Esophagus muscularis mucosa (tissue), 4 donors: ENCODE data around the gene AGK. TPM values are rescaled to one million over a fixed set of nuclear protein-coding genes. Genes with fewer than 3 reads are reported as not detected.

ENCODE experiments used
- DNase-seq: peaks from one replicate; pipeline ENCODE4 v3.0.0-alpha.2; 2017; ENCODE audit errors: extremely low spot score
- H3K27ac ChIP-seq, 4 donors: fragments of 200-600 bp; sonication (generic); replicated peaks in 1 of 4; 1 replicate in 3 of 4; 2 replicates in 1 of 4; pipeline ENCODE4 v1.5.1; 2016 to 2019; ENCODE audit warnings: mild to moderate bottlenecking in 1 of 4
- H3K27me3 ChIP-seq, 4 donors: fragments of 200-600 bp; sonication (generic); one replicate each; pipeline versions ENCODE4 v1.5.1 to v1.6.0; 2016 to 2019
- H3K36me3 ChIP-seq, 4 donors: fragments of 200-600 bp; sonication (generic); one replicate each; pipeline ENCODE4 v1.5.1; 2016 to 2019
- H3K4me1 ChIP-seq, 4 donors: fragments of 200-600 bp; sonication (generic); one replicate each; pipeline ENCODE4 v1.5.1; 2016 to 2019
- H3K4me3 ChIP-seq, 4 donors: fragments of 200-600 bp; sonication (generic); 1 replicate in 2 of 4; 2 replicates in 2 of 4; pipeline ENCODE4 v1.5.1; 2016 to 2019; ENCODE audit warnings: mild to moderate bottlenecking in 4 of 4, moderate library complexity in 1 of 4
- H3K9me3 ChIP-seq, 4 donors: fragments of 200-600 bp; sonication (generic); 1 replicate in 3 of 4; 2 replicates in 1 of 4; pipeline ENCODE4 v1.5.1; 2016 to 2019
- EP300 ChIP-seq: sonication (generic); formaldehyde crosslinking; IDR thresholded peaks from one replicate; pipeline ENCODE4 v1.6.1; 2017; ENCODE audit warnings: antibody characterized with exemption
- POLR2A ChIP-seq: fragments of 450-650 bp; IDR thresholded peaks from one replicate; pipeline ENCODE4 v1.6.1; 2017; ENCODE audit warnings: antibody characterized with exemption, moderate library complexity, mild to moderate bottlenecking, low read depth
- POLR2AphosphoS5 ChIP-seq, 2 donors: sonication (generic); formaldehyde crosslinking; IDR thresholded peaks; one replicate each; pipeline ENCODE4 v1.6.1; 2017; ENCODE audit warnings: antibody characterized with exemption in 2 of 2
- WGBS: methylation state at CpG from one replicate; pipeline ENCODE4 v1.1.5; 2018; 5-methylcytosine and 5-hydroxymethylcytosine counted together
- intact Hi-C: fragments of 100-400 bp; cut with DNase I; formaldehyde crosslinking; loops from one replicate; pipeline ENCODE4 v1.15.1; 2023
- total RNA-seq, 4 donors: library from RNA; depleted of rRNA; stranded (reverse); fragments of >200 nt; gene quantifications; one replicate each; pipeline versions ENCODE4 v1.1.0 to v1.2.1, GENCODE V29; 2016
- TF ChIP-seq, protein P1 (sequence below), 3 experiments: fragments of 200-600 bp in 2 of 3; fragments of 450-650 bp in 1 of 3; sonication (generic) in 2 of 3; IDR thresholded peaks; one replicate each; pipeline ENCODE4 v1.5.1; 2017 to 2019; ENCODE audit warnings: antibody characterized with exemption in 3 of 3, mild to moderate bottlenecking in 2 of 3, moderate library complexity in 1 of 3

The AGK gene
- total RNA-seq, 4 donors from 2014 or later = 17.9 to 23.4 (median 19.2) TPM

- no peak for DNase-seq
- Histone ChIP-seq H3K4me1 (peaks cover 28 to 66% (median 55%) of the 10 kb centered on the region in 4 donors), H3K4me3 (no peak overlapping the region), H3K27me3 (no peaks in the 10 kb centered on the region), H3K27ac (no peak overlapping the region), H3K9me3 (no peaks in the 10 kb centered on the region), H3K36me3 (no peaks in the 10 kb centered on the region)
- intact Hi-C loops = no loop called here
- no peak for TF ChIP-seq POLR2AphosphoS5 (IDR thresholded peaks at IDR 0.05)
- TF ChIP-seq, protein P1, sequence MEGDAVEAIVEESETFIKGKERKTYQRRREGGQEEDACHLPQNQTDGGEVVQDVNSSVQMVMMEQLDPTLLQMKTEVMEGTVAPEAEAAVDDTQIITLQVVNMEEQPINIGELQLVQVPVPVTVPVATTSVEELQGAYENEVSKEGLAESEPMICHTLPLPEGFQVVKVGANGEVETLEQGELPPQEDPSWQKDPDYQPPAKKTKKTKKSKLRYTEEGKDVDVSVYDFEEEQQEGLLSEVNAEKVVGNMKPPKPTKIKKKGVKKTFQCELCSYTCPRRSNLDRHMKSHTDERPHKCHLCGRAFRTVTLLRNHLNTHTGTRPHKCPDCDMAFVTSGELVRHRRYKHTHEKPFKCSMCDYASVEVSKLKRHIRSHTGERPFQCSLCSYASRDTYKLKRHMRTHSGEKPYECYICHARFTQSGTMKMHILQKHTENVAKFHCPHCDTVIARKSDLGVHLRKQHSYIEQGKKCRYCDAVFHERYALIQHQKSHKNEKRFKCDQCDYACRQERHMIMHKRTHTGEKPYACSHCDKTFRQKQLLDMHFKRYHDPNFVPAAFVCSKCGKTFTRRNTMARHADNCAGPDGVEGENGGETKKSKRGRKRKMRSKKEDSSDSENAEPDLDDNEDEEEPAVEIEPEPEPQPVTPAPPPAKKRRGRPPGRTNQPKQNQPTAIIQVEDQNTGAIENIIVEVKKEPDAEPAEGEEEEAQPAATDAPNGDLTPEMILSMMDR (IDR thresholded peaks at IDR 0.05) = no peak
- WGBS = 96% methylated on average over 1 of the region's 1 CpG
These were observed 147.2 kb downstream of the AGK start for GRCh38 chr7:141698247-141699015.

DNA sequence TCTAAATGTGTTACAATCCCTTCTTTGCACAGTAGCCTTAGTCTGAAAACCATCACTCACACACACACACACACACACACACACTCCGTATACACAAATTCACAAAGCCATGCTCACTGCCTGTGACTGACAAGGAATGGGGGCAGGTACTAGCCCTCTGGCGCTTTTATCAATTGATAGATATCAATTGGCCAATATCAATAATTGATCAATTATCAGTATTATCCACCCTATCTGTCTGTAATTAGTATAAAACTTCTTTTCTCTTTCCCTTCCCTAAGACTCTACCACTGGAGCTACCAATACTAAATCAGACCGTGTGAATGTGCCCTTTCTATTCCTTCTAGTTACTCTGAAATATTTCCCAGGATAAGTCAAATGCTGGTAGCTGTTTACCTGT lies 148.7 kb downstream of the AGK start:
- H3K9me3 ChIP-seq = no peaks in the 10 kb centered on the region
- H3K4me3 ChIP-seq = no peak overlapping the region
- peaks cover 28 to 66% (median 55%) of the 10 kb centered on the region in 4 donors for H3K4me1 ChIP-seq
- H3K27me3 ChIP-seq = no peaks in the 10 kb centered on the region
- DNase-seq = no peak
- no peak overlapping the region for H3K27ac ChIP-seq
- WGBS = 85% methylated on average over 3 of the region's 3 CpGs
- intact Hi-C loops = loop anchor here (5.0 kb wide), 1 partner anchor 37 kb away; the partner anchor contains the start of gene SSBP1
- TF ChIP-seq POLR2AphosphoS5 (IDR thresholded peaks at IDR 0.05) (no peak), EP300 (no peak), POLR2A (no peak)
- TF ChIP-seq, protein P1 (IDR thresholded peaks at IDR 0.05) = no peak
- no peaks in the 10 kb centered on the region for H3K36me3 ChIP-seq

DNA sequence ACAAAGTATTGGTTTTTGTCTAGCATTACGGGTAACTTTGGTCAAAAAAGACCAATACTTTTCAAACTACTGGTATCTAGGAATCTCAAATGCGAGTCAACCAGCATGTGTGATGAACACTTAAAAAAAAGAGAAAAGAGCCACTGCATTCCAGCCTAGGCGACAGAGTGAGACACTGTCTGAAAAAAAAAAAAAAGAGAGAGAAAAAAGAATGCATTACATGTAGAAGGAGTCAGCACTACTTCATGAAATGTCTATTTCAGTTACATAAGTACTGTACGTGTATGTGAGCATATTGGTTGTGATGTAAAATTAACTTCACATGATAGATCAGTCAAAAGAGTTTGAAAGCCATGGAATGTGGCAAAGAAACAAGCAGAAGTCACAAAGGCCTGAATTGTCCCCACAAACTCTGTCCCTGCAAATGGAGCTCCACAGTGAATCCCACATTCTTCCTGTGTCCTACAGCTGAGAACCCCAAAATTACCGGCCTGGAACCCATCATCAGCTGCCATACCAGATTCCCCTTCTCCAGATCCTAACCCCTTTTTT lies 149.2 kb downstream of the AGK start:
- TF ChIP-seq POLR2AphosphoS5 (IDR thresholded peaks at IDR 0.05) (no peak), EP300 (no peak)
- intact Hi-C loops = loop anchor here (5.0 kb wide), 1 partner anchor 37 kb away; the partner anchor contains the start of gene SSBP1
- no peaks in the 10 kb centered on the region for H3K9me3 ChIP-seq
- peaks cover 28 to 66% (median 55%) of the 10 kb centered on the region in 4 donors for H3K4me1 ChIP-seq
- DNase-seq = no peak
- H3K36me3 ChIP-seq = no peaks in the 10 kb centered on the region
- WGBS = 65% methylated on average over 5 of the region's 5 CpGs
- H3K4me3 ChIP-seq = peak overlapping the region; percentile 76 to 98 (median 90)
- peak overlapping the region; percentile 86 to 90 (median 89) for H3K27ac ChIP-seq
- no peaks in the 10 kb centered on the region for H3K27me3 ChIP-seq

GRCh38 chr7:141700848-141701371 lies 149.7 kb downstream of the AGK start:
- WGBS = 22% methylated on average over 11 of the region's 20 CpGs
- peaks cover 24 to 62% (median 51%) of the 10 kb centered on the region in 4 donors for H3K4me1 ChIP-seq
- no peaks in the 10 kb centered on the region for H3K36me3 ChIP-seq
- intact Hi-C loops = loop anchor here (5.0 kb wide), 1 partner anchor 36 kb away; the partner anchor contains the start of gene SSBP1
- DNase-seq = no peak
- H3K4me3 ChIP-seq = peak overlapping the region; percentile 76 to 98 (median 90)
- TF ChIP-seq POLR2A = no peak
- no peak for TF ChIP-seq POLR2AphosphoS5 (IDR thresholded peaks at IDR 0.05)
- TF ChIP-seq, protein P1 (IDR thresholded peaks at IDR 0.05) = no peak
- no peak for TF ChIP-seq EP300
- H3K27me3 ChIP-seq = no peaks in the 10 kb centered on the region
- peak overlapping the region; percentile 86 to 90 (median 89) for H3K27ac ChIP-seq
- no peaks in the 10 kb centered on the region for H3K9me3 ChIP-seq

GRCh38 chr7:141701489-141702046 lies 150.4 kb downstream of the AGK start:
- Histone ChIP-seq H3K4me3 (peak overlapping the region; percentile 76 to 98 (median 90)), H3K27ac (peak overlapping the region; percentile 86 to 90 (median 89)), H3K4me1 (peaks cover 21 to 55% (median 45%) of the 10 kb centered on the region in 4 donors), H3K36me3 (no peaks in the 10 kb centered on the region), H3K27me3 (no peaks in the 10 kb centered on the region), H3K9me3 (no peaks in the 10 kb centered on the region)
- TF ChIP-seq POLR2A (no peak), EP300 (no peak), POLR2AphosphoS5 (IDR thresholded peaks at IDR 0.05) (no peak)
- TF ChIP-seq, protein P1 (IDR thresholded peaks at IDR 0.05) = no peak
- intact Hi-C loops = loop anchor here (5.0 kb wide), 1 partner anchor 36 kb away; the partner anchor contains the start of gene SSBP1
- WGBS = 0% methylated on average over 5 of the region's 59 CpGs
- no peak for DNase-seq
